GM19351 (cell line): Measurements from ENCODE around the gene BUB1B.

Experiments
- ATAC-seq: cut with Tn5 transposase; IDR thresholded peaks from one replicate; pipeline ENCODE4 v1.9.1; 2021; ENCODE audit warnings: mild to moderate bottlenecking, moderate library complexity; ENCODE audit not compliant: unreplicated experiment

Gene BUB1B

DNA sequence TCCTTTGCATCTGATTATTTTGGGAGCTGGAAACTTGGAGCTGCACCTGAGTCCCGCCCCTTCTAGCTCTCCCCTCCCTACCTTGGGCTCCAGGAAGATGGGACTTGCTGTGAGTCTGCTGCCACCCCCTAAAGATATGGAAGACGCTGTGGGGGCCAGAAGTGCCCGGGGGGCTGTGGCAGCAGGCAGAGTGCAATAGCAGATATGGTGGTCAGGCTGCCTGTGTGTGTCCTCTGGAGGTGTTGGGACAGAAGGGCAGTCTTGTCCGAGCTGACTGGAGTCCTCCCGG, 78.5 kb downstream of the BUB1B start:
- no peak for ATAC-seq

DNA sequence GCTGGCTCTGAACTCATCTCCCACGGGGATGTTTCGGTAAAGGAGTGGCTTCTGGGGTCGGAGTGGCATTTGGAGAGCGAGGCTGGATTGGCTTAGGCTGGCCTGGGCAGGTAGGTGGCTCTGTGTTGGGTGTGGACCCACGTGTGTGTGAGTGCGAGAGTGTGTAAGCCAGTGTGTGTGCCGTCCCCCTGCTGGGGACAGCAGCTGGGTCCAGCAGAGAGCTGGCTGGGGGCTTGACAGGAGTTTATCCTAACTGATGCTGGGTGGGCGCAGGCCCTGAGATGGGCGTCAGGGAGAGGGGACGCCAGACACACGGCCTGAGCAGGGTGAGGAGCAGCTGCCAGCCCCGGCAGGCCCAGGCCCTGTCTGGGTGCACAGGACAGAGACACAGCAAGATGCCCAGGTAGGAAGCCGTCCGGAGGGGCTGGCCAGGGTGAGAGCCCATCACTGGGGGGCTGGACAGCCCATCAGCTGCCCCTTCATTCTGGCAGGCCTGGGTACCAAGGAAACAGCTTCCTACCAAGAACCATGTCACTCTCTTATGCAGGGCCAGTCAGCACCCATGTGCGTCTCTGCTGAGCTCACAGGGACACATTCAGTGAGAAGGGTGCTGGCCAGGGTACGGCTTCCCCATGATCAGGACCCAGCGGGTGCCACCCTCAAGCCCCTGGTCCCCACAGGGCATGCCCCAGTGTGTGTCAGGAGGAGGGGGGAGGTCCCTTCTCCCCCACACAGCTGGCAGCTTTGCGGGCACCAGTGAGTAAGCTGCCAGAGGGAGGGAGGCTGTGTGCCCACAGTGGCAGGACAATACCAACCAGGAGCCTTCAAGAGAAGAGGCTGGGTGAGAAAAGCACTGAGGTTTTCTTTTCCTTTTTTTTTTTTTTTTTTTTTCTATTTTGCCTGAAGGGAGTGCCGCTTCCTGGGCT, 79.1 kb downstream of the BUB1B start:
- no peak for ATAC-seq

DNA sequence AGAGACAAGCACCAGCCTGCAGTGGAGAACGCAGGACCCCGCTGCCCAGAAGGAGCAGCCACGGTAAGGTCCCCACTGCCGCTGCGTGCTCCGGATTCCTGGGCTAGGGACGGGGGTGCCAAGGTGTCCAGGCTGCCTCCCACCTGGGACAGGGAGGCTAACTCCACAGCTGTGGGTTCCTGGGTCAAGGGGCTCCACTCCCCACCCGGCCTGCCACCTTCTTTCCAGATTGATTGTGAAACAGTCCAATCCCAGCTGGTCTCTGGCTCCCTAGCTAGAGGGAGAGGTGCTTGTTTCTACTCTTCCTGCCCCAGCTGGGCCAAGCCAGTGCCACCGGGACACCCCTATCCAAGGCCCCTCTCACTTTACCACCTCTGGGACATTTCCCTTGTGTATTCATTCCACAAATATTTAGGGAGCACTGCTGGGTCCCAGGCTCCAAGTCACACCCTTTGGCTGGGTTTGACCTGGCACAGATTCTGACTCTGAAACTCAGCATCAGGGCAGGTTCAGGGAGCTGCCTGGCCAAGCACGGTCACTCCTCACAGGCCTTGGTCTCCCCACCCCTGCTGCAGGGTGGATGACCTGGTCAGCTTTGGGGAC, 79.9 kb downstream of the BUB1B start:
- ATAC-seq: no peak

DNA sequence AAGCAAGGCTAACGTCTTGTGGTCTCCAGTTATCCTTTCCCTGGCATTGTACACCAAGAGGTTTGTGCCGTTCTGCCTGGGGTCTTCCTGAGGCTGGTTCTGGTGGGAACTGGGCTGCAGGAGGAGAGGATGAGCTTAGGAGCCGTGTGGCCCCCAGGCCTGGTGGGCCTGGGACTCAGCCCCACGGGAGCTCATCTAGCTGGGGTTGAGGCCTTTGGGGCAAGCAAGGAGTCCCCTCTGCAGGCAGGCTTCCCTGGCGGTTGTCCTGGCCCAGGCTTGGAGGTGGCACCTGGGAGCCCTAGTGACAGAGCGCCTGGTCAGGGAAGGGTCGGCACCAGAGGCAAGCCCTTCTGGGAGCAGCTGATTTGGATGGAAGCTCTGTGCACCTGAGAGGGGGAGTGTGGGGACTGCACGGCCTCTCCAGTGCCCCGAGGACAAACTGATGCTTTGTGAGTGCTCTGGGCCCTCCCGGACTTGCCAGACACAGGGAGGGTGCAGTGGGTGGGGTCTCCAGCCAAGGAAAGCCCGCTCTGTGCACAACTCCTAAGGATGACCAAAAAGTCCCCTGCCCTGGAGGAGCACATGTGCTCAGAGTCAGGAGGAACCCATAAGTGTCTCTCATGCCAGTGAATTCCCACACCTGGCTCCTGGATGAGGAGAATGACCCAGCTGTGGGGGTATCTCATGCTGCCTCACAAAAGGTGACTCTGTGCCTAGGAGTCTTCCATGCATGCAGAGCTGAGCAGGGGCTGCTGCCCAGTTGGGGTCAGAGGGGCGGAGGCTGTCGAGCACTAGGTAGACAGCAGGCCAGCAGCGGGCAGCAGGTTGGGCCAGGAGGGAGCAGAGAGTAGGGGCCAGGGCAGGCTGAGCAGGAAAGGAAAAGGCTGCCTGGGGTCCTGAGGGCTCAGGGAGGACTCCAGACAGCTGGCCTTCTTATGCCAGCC, 80.7 kb downstream of the BUB1B start:
- ATAC-seq: no peak

DNA sequence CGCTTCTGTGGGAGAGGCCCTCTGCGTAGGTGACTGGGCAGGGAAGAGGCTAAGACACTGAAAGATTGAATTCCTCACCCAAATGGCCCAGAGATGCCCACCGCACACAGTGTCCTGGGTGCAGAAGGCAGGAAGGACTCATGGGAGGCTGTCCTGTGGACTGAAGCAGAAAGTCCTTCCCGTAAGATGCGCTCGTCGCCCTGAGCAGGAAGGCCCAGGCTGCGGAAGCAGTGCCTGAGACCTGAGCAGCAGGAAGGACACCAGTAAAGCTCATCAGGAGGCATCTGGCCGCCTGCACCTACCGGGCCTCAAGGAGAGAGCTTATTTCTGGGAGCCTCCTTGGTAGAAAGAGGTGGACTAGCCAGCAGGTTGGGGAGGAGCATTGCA, 81.3 kb downstream of the BUB1B start:
- ATAC-seq: no peak

DNA sequence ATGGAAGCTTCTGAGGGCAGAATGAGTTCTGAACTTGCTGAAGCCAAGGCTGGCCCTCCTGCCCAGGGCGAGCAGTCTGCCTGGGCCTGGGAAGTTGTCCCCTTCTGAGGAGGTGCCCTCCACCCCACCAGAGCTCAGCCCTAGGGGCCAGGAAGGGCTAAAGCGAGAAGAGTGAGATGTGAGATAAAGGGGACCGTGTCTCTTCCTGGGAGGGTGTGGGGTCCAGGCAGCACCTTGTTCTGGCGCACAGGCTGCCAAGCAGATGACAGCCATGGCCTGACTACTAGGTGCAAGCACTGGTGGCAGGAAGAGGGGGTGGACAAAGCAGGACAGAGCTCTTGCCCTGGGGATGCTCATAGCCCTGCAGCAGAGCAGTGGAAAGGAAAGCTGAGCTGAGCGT, 81.7 kb downstream of the BUB1B start:
- no peak for ATAC-seq

DNA sequence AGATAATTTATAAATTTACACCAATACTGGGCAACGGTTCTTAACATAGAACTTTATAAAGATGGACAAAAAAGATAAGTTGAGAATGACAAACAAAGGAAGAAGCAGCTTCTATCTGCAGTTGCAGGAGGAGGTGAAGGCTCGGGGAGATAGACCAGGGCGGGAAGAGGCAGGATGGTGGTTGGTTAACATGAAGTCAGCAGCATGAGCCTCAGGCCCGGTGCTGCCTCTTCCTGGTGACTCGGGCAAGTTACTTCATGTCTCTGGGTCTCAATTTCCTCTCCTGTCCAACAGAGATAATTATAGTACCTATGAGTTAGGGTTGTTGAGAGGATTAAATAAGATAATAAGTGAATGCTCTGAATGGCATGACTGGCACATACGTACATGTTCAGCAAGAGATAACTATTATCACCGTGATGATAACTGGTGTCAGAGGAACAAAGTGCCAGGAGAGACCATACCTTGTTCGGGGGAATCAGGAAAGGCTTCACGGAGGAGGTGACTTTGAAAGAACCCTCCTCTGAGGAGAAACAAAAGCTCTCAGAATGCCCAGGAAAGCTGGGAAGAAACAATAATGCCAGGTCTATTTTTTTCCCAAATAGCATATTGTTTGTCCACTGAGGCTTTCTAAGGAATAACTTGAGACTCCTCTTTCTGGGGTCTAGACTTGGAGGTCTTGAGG, 82.4 kb downstream of the BUB1B start:
- ATAC-seq: no peak

DNA sequence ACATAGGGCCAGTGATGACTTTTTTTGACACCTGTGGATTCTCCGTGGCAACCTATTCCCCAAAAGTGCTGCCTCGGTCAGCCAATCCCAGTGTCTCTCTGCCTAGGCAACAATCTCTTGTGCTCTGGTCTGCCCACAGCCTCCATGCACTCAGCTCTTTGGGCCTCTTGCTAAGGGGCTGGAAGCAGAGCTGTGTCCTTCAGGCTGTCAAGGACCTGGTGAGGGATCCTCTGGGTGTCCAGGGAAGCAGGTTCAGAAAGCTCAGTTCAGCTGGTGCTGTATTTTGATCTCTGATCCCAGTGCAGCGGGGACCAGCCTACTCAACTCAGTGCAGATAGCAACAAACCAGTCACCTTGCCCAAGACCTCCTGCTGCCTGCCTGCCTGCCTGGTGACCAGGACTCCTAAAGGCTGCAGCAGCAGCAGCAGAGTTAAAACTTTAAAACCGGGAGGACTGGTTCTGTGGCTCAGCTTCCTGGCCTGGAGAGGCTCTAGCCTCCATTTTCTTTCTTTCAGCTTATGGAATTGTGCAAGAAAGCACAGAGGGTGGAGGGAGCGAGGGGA, 84.2 kb downstream of the BUB1B start:
- no peak for ATAC-seq

DNA sequence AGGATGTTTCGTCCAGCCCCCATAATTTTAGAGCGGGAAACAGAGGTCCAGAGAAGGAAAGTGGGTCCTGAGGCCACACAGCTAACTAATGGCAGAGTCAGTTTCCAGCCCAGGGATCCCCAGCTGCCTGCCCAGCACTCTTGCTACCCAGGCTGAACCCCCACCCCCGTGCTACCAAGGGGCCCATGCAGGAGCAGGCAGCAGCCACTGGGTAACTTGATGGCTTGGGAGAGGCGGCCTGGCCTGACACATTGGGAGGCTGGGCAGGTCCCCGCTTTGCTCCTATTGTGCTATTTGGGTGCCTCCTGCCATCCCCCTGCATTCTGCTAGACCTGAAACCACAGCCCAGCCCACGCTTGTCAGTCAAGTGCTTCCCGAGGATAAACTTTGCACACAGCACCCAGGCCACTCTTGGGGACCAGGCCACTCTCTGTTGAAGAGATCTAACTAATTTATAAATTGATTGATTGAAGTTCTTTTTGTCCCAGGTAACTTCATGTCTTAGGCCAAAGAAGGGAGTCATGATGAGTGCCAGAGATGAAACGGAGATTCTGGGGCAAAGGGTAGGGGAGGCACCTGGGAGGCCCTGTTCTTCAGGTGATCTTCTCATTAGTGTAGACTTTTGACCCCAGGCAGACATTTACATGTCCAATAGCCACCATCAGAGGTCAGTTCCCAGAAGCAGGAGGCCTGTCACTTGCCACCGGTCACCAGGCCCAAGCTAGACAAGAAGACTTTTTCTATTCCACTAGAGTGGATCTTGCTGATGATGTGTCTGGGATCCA, 85.0 kb downstream of the BUB1B start:
- ATAC-seq: no peak

DNA sequence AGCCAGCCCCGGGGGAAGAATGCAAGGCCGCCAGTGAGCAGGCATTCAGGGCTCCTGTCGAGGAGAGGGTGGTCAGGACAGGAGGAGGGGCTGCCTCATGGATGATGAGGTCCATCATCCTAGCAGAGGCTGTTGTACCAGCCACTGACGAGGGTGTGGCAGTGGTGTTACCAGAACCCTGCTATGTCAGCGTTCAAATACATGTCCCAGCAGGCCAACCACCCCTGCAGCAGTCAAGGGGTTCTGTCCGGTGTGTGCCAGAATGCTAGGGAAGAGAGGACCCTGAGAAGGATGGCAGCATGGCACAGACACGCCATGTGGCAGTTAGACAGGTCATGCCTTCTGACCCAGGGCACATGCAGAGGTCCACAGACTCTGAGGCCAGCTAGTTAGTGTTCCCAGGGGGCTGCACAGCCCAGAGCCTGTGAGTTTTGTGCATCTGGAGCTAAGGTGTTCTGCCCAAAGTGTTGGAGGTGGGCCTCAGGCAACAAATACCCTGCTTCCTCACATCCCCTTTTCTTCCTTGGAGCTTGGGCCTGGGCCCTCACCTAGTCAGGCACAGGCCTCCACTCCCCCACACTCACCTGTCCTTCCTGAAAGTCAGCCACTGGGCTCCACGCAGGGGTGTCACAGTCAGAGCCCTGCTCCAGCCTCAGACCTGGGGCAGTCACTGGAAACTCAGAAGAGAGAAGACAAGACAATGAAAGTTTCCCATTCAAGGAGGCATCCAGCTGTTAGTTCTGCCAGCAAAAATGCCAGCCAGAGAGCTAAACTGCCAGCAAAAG, 85.8 kb downstream of the BUB1B start:
- ATAC-seq: no peak

DNA sequence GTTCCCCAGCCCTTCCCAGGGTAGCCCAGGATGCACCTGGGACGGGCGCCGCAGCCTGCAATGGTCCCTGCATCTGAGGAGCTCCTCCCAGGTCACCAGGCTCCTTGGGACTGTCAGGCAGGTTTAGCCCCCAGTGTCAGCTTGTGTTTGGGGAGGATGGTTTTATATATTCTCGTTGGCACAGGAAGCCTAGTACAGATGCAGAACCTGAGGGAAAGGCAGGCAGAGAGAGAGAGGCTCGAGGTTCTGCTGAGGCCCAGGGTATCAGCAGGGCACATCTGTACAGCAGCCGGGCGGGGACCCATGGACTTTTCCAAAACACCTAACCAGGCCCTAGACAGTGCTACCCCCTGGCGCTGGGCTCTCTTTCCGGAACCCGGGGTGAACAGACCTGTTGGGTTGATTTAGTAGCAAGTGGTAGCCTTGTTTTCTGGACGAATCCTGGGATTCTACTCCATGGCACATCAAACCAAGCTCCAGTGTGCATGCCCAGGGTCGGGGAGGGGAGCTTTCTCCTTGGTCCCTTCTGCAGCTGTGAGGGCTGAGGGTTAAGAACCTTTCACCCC, 86.6 kb downstream of the BUB1B start:
- no peak for ATAC-seq

DNA sequence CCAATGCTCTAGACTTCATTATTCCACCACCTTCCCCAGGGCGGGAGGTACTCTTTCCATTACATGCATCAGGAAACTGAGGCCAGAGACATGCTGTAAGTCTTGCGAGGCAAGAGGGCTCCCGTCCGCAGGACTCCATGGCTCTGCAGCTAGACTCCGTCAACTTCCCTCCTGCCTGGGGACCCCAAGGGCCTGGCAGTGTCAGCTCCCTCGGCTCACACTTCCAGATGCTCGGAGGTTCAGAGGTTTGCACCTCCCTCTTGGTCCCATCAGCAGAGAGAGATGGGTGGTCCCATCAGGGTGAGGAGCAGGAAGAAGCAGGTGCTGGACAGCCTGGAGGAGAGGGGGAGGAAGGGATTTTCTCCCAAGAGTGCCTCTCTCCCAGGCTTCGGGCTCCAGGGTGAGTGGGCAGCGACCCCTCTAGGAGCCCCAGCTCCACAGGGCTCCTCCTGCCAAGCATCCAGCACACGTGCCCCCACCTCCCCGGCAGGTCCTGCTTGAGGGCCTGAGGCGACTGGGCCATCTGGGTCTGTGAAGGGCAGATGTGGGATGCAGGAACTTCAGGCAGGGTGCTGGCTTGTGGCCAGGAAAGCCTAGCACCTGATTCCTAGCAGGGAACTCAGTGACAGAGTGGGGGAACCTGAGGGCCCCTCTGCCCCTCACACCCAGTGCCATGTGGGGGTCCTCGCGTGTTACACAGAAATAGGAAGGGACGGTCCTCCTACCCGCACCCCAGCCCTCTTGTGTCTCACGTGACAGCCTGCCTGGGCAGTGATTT, 87.3 kb downstream of the BUB1B start:
- ATAC-seq: no peak

DNA sequence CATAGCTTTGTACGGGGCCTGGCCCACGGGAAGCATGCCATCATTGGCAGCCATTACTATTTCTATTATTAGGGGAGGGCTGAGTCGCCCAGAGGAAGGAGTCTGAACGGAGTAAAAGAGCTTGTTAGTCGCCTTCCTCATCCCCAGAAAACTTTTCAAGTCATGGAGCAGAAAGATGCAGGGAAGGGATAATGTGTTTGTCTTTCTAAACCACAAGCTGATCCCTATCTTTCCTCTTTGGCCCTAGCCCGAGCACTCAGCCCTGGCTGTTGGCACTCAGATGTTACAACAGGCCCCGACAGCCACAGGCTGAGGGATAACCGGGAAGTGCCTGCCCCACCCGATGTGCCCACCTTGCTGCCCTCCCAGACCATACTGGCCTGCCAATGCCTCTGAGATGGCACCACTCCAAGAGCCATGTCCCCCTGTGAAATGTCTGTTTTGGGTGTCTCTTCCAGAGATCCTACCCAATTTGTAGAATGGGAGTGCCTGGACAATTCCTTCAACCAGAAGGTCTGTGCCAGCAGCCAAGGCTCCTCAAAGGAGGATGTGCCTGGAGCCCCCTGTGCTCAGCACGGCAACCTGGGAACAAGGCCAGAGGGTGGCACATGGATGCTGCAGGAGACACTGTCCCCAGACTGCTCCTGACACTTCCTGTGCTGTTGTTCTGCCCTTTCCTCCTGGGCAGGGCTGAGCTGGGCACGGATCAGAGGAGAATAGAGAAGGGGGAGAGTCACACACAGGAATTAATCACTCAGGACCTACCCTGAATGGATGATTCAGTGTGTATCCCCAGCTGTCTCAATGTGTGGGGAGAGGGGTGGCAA, 88.8 kb downstream of the BUB1B start:
- ATAC-seq: no peak

DNA sequence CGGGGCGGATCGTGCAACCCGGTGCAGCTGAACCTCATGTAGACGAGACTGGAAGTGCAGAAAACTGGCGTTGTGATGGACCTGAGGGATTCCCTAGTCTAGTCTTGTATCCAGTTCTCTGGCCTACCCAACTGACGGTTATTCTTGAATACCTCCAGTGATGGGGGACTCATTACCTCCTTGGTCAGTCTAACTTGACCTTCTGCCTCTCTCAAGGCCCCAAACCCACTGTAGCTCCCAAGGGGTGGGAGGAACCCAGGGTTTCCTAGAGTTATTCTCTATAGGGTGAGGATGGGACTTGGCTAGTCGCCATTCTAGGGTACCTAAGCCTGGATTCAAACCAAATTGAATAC, 89.4 kb downstream of the BUB1B start:
- ATAC-seq: no peak

DNA sequence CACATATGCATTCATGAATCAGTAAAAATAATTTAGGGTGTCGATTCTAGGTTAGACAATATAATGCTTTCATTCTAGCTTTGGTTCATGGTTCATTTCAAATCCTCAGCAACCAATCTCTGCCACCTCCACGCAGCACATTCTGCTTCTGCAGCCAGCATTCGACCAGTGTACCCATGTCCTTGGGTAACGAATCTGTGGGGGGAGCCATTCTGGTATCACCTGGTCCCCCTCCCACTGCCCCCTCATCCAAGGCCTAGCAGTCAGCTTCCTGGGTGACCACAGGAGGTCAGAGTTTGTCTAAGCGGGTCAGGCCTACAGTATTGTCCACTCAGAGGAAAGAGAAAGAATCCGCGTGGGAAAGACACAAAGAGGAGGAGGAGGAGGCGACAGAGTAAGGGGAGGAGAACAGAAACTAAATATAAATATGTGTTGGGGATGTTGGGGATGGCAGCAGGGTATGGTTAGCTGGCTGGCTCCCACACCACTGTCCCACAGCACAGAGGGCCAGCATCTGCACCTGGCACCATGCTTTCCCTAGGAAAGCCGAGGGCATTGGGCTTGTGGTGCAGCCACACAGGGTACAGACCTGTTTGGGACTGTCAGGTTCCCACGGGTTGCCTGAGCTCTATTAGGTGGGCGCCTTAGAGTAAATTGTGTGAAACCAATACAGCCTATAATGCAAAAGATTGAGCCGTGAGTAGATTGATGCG, 90.1 kb downstream of the BUB1B start:
- ATAC-seq: no peak

DNA sequence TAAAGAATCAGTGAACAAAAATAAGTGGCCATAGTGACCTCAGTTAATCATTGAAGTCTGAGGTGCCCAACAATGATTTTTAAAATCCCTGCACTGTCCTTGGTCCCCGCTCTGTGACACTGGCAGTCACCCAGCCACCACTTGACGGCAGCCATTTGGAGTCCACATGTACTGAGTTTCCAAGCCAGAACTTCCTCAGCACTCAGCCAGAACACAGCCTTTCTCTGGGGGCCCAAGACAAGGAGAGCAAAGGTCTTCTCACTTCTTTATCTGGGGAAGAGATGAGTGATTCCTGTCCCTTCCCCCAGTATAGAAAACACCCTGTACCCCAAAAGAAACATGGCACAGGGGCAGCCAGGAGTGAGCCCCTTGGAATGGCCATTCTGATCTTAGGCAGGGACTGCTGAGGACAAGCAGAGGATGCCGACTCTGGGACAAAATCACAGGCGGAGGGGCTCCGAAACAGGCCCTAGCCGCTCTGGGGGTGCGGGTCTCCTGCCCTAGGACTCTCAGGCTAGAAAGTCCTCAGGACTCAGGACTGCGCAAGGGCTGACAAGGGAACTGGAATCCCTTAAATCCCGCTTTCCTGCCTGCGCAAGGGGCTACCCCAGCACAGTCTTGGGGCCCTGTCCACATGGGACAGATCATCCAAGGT, 90.7 kb downstream of the BUB1B start:
- no peak for ATAC-seq
